ENCODE data around the gene ADAM33. TPM values are rescaled to one million over a fixed set of nuclear protein-coding genes. Genes with fewer than 3 reads are reported as not detected.

Gene ADAM33
- total RNA-seq, 3 donors from 2014 or later = 6.4 to 86.6 (median 9.7) TPM

DNA sequence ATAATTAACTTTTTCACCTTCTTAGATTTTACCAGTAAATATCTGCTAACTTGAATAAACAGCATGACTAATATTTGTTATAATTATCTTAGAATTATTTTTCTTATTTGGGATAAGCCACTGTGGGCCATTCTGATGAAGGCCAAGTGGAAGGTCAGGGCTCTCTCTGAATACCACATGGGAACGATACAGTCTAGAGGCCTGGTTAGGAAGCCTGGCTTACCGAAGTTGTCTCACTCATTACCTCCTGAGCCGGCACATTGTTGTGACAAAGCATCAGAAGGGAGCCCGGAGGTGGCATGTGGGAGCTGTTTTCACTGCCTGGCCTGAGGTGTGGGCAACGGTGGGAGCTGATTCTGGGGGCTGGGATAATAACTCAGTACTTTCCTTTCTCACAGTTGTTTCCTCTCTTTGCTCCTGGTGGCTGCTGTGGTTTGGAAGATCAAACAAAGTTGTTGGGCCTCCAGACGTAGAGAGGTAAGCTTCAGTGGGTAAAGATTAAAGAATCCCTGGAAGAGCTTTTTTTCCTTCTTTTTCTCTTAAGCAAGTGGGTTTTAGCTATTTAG is 47.8 kb downstream of the ADAM33 start:
- no peak for ATAC-seq
- intact Hi-C loops (cut with DNase I, micrococcal nuclease) = no loop called here
- DNase-seq = no peak

DNA sequence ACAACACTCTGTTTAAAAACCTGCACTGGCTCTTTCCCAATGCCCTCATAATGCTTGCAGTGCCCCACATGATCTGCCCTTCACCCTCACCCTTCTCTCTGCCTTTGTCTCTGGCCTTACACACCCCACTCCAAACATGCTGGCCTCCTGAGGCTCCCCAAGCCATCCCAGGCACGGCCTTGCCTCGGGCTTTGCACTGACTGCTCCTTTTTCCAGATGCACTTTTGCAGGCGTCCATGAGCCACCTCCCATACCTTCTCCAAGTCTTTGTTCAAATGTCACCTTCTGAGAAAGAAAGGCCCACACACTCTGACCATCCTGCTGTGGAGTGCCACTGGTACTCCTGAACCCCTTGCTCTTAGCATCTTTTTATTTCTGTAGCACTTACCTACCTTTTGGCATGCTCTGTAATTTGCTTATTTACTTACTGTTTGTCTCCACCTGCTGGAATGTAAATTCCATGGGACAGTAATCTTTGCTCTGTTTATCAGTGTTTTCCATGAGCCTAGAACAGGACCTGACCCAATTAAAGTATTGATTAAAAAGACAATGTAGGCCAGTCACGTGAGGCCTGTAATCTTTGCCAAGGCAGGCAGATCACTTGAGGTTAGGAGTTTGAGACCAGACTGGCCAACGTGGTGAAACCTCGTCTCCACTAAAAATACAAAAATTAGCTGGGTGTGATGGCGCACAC is 49.4 kb downstream of the ADAM33 start:
- ATAC-seq (no peak), DNase-seq (no peak)
- H3K9me3 ChIP-seq = no peaks in the 10 kb centered on the region
- H3K36me3 ChIP-seq (ENCODE audit: low read depth) = no peaks in the 10 kb centered on the region
- intact Hi-C loops (cut with DNase I, micrococcal nuclease) = no loop called here
- H3K4me3 ChIP-seq = no peak overlapping the region
- no peaks in the 10 kb centered on the region for H3K4me1 ChIP-seq (ENCODE audit: low read depth)
- TF ChIP-seq, protein P1, sequence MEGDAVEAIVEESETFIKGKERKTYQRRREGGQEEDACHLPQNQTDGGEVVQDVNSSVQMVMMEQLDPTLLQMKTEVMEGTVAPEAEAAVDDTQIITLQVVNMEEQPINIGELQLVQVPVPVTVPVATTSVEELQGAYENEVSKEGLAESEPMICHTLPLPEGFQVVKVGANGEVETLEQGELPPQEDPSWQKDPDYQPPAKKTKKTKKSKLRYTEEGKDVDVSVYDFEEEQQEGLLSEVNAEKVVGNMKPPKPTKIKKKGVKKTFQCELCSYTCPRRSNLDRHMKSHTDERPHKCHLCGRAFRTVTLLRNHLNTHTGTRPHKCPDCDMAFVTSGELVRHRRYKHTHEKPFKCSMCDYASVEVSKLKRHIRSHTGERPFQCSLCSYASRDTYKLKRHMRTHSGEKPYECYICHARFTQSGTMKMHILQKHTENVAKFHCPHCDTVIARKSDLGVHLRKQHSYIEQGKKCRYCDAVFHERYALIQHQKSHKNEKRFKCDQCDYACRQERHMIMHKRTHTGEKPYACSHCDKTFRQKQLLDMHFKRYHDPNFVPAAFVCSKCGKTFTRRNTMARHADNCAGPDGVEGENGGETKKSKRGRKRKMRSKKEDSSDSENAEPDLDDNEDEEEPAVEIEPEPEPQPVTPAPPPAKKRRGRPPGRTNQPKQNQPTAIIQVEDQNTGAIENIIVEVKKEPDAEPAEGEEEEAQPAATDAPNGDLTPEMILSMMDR (IDR thresholded peaks at IDR 0.05) = no peak

More for the DNA sequence above, 47.8 kb downstream of the ADAM33 start:
- H3K36me3 ChIP-seq (ENCODE audit: low read depth) = no peaks in the 10 kb centered on the region
- TF ChIP-seq, protein P1 (IDR thresholded peaks at IDR 0.05) = no peak
- H3K4me1 ChIP-seq (ENCODE audit: low read depth) = no peaks in the 10 kb centered on the region
- no peak overlapping the region for H3K4me3 ChIP-seq
- no peaks in the 10 kb centered on the region for H3K9me3 ChIP-seq

DNA sequence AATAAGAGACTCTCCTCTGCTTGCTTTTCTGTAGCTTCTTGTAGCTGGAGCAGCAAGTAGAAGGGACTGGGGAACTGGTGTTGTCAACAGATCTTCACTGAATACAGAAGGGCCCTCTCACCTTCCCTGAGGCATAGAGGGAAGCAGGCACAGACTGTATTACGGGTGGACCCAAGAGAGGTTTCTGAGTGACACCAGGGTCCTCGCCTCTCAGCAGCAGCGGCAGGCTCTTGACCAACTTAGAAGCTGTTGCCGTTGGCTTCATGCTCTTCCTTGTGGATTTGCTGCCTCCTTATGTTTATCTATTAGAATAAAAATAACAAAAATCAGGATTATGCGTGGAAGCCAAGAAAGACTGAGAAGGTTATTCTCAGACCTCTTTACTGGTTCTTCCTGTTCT is 50.3 kb downstream of the ADAM33 start:
- H3K36me3 ChIP-seq (ENCODE audit: low read depth) = no peaks in the 10 kb centered on the region
- DNase-seq (no peak), ATAC-seq (no peak)
- no peaks in the 10 kb centered on the region for H3K9me3 ChIP-seq
- TF ChIP-seq, protein P1 (IDR thresholded peaks at IDR 0.05) = no peak
- intact Hi-C loops (cut with DNase I, micrococcal nuclease) = no loop called here
- H3K4me3 ChIP-seq = no peak overlapping the region
- H3K4me1 ChIP-seq (ENCODE audit: low read depth) = no peaks in the 10 kb centered on the region

DNA sequence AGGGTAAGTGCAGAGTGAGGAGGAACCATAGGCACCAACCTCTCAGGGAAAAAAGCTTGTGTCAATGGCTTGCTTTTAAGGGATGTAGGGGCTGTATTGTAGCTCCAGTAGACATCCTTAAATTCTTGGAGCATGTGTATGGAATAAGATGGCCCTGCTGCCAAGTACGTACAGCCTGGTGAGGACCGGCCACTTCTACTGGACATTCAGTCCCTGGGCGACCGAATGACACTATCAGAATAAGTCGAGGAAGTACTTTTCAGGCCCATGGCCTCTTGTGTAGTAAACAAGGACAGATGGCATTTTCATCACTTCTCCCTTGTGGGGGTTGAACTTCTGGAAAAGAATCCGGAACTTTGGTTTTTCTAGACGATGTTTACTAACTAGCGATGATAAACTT is 51.4 kb downstream of the ADAM33 start:
- no peak for DNase-seq
- Histone ChIP-seq H3K4me3 (no peak overlapping the region), H3K9me3 (no peaks in the 10 kb centered on the region), H3K4me1 (ENCODE audit: low read depth) (no peaks in the 10 kb centered on the region), H3K36me3 (ENCODE audit: low read depth) (no peaks in the 10 kb centered on the region)
- TF ChIP-seq, protein P1 (IDR thresholded peaks at IDR 0.05) = no peak
- intact Hi-C loops (cut with DNase I, micrococcal nuclease) = no loop called here
- ATAC-seq = no peak

DNA sequence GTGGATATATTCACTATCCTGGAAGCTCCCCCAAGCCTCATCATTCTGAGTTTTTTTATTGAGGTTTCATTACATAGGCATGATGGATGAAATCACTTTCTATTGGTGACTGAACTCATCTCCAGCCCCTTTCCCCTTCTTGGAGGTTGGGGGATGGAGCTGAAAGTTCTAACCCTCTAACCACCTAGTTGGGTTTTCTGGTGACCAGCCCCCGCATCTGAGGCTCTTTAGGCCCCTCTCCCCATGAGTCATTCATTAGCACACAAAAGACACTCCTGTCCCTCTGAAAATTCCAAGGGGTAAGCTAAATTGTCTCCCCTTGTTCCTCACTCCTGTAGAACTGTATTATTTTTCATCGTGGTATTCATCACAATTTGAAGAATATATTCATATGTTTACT is 51.9 kb downstream of the ADAM33 start:
- Histone ChIP-seq H3K4me3 (no peak overlapping the region), H3K9me3 (no peaks in the 10 kb centered on the region), H3K36me3 (ENCODE audit: low read depth) (no peaks in the 10 kb centered on the region), H3K4me1 (ENCODE audit: low read depth) (no peaks in the 10 kb centered on the region)
- TF ChIP-seq, protein P1 (IDR thresholded peaks at IDR 0.05) = no peak
- intact Hi-C loops (cut with DNase I, micrococcal nuclease) = no loop called here
- ATAC-seq (no peak), DNase-seq (no peak)
